Sciatic nerve (tissue), 2 donors: Measurements from ENCODE around the gene BLM. TPM values are rescaled to one million over a fixed set of nuclear protein-coding genes. Genes with fewer than 3 reads are reported as not detected.

Experiments
- ATAC-seq: fragments of 200-7000 bp; cut with Tn5 transposase; one replicate; pipeline ENCODE4 v1.9.1; 2020; ENCODE audit warnings: mild to moderate bottlenecking, moderate library complexity
- DNase-seq: peaks from one replicate; pipeline ENCODE4 v3.0.0-alpha.2; 2020; ENCODE audit warnings: low spot score
- intact Hi-C: fragments of 100-400 bp; cut with DNase I; formaldehyde crosslinking; loops from one replicate; pipeline ENCODE4 v1.14.2; 2022
- total RNA-seq: library from RNA; stranded (reverse); fragmentation: NEBNext Ultra II Directional; extraction: Animal tissue kit (Norgen Biotek cat#: 25700); gene quantifications from one replicate; pipeline ENCODE4 v1.2.1, GENCODE V29; 2021
- donor health status: DM: no; HTN: no; CAD: no.
- donor health status: DM: no; HTN: no; CAD: no.

The BLM gene
- total RNA-seq, 1 donor from 2014 or later = 0.85 TPM

- intact Hi-C loops = no loop called here
- no peak for ATAC-seq
- no peak for DNase-seq
Observed at GRCh38 chr15:90765966-90766365, 48.8 kb downstream of the BLM start.

- DNase-seq (no peak), ATAC-seq (no peak)
- intact Hi-C loops = no loop called here
Observed at GRCh38 chr15:90769375-90769774, 52.2 kb downstream of the BLM start.

GRCh38 chr15:90773485-90773884 is 56.3 kb downstream of the BLM start:
- DNase-seq (no peak), ATAC-seq (no peak)
- intact Hi-C loops = no loop called here

GRCh38 chr15:90774731-90775514 is 57.8 kb downstream of the BLM start:
- intact Hi-C loops = no loop called here
- ATAC-seq = no peak

GRCh38 chr15:90780916-90781315 is 63.8 kb downstream of the BLM start:
- ATAC-seq (no peak), DNase-seq (no peak)
- intact Hi-C loops = no loop called here

More at GRCh38 chr15:90774731-90775514, 57.8 kb downstream of the BLM start:
- DNase-seq = no peak

- DNase-seq = no peak
- intact Hi-C loops = no loop called here
- no peak for ATAC-seq
Observed at GRCh38 chr15:90782442-90782841, 65.3 kb downstream of the BLM start.

- intact Hi-C loops = no loop called here
- ATAC-seq (no peak), DNase-seq (no peak)
Observed at GRCh38 chr15:90787881-90788280, 70.7 kb downstream of the BLM start.

GRCh38 chr15:90789462-90789861 is 72.3 kb downstream of the BLM start:
- intact Hi-C loops = no loop called here
- no peak for DNase-seq
- no peak for ATAC-seq

- ATAC-seq (no peak), DNase-seq (no peak)
- intact Hi-C loops = no loop called here
Observed at GRCh38 chr15:90790057-90790456, 72.9 kb downstream of the BLM start.

- intact Hi-C loops = no loop called here
- DNase-seq (no peak), ATAC-seq (no peak)
Observed at GRCh38 chr15:90790561-90790960, 73.4 kb downstream of the BLM start.

- no peak for DNase-seq
- no peak for ATAC-seq
- intact Hi-C loops = no loop called here
Observed at GRCh38 chr15:90794538-90794937, 77.4 kb downstream of the BLM start.

- no peak for DNase-seq
- intact Hi-C loops = no loop called here
Observed at GRCh38 chr15:90799639-90800170, 82.6 kb downstream of the BLM start.

GRCh38 chr15:90801803-90802202 is 84.7 kb downstream of the BLM start:
- intact Hi-C loops = no loop called here
- ATAC-seq (no peak), DNase-seq (no peak)

More at GRCh38 chr15:90799639-90800170, 82.6 kb downstream of the BLM start:
- ATAC-seq = no peak

GRCh38 chr15:90807074-90807785 is 90.1 kb downstream of the BLM start:
- DNase-seq (no peak), ATAC-seq (no peak)
- intact Hi-C loops = no loop called here

- intact Hi-C loops = no loop called here
- ATAC-seq (no peak), DNase-seq (no peak)
Observed at GRCh38 chr15:90807786-90808086, 90.6 kb downstream of the BLM start.

GRCh38 chr15:90808517-90809235 is 91.5 kb downstream of the BLM start:
- ATAC-seq (no peak), DNase-seq (no peak)
- intact Hi-C loops = no loop called here

- intact Hi-C loops = no loop called here
- DNase-seq (no peak), ATAC-seq (no peak)
Observed at GRCh38 chr15:90809536-90809935, 92.4 kb downstream of the BLM start.

GRCh38 chr15:90810354-90810753 is 93.2 kb downstream of the BLM start:
- intact Hi-C loops = no loop called here
- DNase-seq = no peak
- no peak for ATAC-seq

- ATAC-seq = no peak
- intact Hi-C loops = no loop called here
- DNase-seq = no peak
Observed at GRCh38 chr15:90812171-90812957, 95.2 kb downstream of the BLM start.
